GM19455 (cell line): ENCODE measurements around the gene JARID2.
"Not testable (repeated sequence)": the region's sequence is repeated elsewhere in the genome, so short reads cannot be mapped to it uniquely, and the experiment has no call there.

ENCODE experiments used
- ATAC-seq: cut with Tn5 transposase; IDR thresholded peaks from one replicate; pipeline ENCODE4 v1.9.1; 2021; ENCODE audit not compliant: unreplicated experiment

Gene JARID2

GRCh38 chr6:15305909-15306308 is 60.0 kb downstream of the JARID2 start:
- no peak for ATAC-seq

- no peak for ATAC-seq
Observed at GRCh38 chr6:15308435-15309213, 62.8 kb downstream of the JARID2 start.

GRCh38 chr6:15309611-15310283 is 63.9 kb downstream of the JARID2 start:
- ATAC-seq = no peak

DNA sequence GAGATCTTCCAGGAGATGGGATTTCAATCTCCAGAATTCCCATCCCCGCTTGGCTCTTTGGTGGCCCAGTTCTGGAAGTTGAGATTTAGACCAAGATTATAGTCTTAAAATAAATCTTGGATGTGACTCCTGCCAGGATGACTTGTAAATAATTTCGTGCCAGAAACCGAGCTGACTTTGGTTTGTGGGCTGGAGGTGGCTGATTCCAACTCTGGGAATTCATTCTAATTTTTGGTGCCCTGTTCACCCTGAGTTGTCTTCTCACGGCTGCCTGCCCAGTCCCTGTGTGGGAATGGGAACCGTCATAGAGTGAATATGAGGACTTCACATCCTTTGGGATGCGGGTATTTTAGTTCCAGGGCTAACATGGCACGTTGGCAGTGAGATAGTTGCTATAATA is 64.8 kb downstream of the JARID2 start:
- no peak for ATAC-seq

DNA sequence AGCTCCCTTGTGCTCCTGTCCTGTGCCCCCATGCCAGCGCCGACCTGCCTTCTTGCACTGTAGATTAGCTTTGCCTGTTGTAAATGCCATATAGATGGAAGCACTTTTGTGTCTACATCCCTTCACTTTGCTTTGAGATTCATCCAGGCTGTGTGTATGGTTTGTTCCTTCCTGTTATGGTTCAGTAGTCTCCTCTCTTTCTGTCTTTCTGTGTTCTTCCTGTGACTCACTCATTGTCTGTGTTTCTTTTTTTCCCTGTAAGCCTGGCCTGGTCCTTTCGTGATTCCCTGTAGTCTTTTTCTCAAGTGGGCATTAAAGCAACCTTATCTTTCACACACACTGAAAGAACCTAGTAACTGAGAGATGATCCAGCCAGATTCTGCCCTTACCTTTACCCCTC is 66.6 kb downstream of the JARID2 start:
- no peak for ATAC-seq

GRCh38 chr6:15313367-15313766 is 67.5 kb downstream of the JARID2 start:
- no peak for ATAC-seq

DNA sequence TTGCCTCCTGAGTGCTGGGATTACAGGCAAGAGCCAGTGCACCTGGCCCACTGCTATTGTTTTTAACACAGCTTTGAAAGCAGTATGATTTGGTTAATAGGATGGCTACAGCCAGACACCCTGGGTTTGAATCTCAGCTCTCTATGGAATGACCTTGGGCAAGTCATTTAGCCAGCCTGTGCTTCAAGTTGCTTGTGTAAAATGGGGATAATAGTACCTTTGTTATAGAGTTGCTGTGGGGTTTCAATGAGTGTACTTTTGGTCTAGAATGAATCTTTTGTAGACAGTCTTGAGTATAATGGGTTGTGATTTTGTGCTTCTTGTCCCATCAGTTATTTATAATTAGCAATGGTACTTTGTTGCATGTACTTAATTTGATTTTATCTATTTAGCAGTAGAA is 70.9 kb downstream of the JARID2 start:
- no peak for ATAC-seq

DNA sequence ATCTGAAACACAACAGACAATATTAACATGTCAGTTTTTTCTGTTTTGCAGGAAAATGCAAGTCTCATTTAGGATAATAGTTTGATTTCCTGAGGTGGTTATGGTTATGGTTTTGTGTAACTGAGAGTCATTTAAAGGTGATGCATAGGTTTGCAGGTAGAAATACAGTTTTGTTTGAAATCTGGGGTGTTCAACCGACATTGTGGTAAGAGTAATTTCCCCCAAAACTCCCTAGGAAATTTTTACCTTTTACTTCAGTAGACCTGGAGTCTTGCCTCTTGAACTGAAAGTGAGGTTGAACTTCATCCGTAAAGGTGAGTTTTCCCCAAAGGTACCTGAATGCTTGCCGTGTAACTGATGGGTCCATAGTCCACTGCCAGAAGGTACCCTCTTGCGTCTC is 71.4 kb downstream of the JARID2 start:
- ATAC-seq = no peak

GRCh38 chr6:15317934-15318902 is 72.3 kb downstream of the JARID2 start:
- ATAC-seq = no peak

DNA sequence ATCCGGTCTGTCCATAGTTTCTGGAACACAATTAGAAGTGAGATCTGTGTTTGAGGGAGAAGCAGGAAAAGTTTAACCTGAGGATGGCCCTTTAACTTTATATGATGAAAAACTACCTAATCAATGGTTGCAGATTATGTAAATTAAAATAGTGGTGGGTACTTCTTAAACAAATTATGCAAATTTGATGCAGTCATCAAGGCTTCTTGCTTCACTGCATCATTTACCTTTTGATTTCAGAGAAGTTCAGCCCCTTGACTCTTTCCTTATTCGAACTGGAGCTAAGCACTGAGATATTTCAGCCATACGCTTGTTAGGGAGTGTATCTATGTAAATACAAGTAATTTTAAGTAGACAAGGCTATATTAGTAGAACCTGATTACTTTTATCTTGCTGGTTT is 73.8 kb downstream of the JARID2 start:
- no peak for ATAC-seq

DNA sequence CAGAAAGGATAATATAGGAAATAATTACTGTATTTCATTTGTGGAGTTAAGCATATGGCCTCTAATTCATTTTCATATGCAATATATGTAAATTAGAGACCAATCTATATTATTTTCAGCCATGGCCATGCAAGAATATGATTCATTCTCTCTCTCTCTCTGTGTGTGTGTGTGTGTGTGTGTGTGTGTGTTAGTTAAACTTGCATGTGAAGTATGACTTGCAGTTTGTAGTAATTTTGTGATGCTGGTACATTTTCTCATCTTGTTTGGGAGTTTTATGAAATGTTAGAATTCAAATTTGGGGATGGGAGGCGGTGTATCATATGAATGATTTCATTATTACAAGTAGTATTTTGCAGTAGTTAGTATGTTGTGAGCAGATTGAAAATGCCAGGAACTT is 74.8 kb downstream of the JARID2 start:
- ATAC-seq = no peak

- ATAC-seq = no peak
Observed at GRCh38 chr6:15322184-15322583, 76.3 kb downstream of the JARID2 start.

GRCh38 chr6:15322781-15323536 is 77.1 kb downstream of the JARID2 start:
- ATAC-seq = no peak

DNA sequence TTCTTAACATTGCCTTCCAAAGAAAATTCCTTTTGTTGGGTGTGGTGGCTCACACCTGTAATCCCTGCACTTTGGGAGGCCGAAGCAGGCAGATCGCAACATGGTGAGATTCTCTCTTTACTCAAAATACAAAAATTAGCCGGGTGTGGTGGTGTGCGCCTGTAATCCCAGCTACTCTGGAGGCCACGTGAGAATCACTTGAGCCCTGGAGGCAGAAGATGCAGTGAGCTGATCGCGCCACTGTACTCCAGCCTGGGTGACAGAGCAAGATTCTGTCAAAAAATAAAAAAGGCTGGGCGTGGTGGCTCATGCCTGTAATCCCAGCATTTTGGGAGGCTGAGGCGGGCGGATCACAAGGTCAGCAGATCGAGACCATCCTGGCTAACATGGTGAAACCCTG is 77.7 kb downstream of the JARID2 start:
- not testable (repeated sequence) for ATAC-seq

DNA sequence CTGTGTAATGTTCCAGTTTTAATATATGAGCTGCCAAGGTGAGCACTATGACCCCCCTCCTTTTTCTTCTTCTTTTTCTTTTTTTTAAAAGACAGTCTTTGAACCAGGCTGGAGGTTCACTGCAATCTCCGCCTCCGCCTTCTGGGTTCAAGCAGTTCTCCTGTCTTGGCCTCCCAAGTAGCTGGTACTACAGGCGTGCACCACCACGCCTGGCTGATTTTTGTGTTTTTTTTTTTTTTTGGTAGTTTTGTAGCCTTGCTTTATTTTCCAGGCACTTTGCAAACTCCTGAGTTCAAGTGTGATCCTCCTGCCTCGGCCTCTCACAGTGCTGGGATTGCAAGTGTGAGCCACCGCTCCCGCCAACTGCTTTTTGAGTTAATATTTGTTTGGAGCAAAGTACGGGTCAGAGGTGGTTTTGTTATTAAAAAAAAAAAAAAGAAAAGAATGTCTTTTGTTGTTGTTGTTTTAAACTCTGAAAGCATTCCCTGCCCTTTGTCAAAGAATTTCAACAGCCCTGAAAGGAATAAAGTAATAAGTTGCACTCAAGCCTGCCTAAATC is 78.6 kb downstream of the JARID2 start:
- no peak for ATAC-seq

DNA sequence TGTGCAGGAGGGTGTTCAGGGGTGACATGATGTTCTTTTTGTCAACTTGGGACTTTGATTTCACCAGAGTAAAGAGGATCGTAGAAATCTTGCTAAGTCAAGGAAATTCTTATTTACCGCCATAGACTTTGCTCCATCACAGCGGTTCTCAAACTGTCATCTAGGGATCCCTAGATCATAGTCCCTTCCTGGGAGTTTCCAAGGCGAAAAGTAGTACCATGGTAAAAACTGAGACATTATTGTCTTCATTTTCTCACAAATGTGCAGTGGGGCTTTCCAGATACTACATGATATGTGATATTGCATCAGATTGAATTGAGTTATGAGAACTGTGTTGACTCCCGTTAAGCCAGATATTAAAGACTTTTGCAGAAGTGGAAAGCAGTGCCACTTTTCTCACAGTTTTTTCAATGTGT is 79.7 kb downstream of the JARID2 start:
- no peak for ATAC-seq

GRCh38 chr6:15326067-15326614 is 80.3 kb downstream of the JARID2 start:
- no peak for ATAC-seq

- no peak for ATAC-seq
Observed at GRCh38 chr6:15327271-15327670, 81.4 kb downstream of the JARID2 start.

DNA sequence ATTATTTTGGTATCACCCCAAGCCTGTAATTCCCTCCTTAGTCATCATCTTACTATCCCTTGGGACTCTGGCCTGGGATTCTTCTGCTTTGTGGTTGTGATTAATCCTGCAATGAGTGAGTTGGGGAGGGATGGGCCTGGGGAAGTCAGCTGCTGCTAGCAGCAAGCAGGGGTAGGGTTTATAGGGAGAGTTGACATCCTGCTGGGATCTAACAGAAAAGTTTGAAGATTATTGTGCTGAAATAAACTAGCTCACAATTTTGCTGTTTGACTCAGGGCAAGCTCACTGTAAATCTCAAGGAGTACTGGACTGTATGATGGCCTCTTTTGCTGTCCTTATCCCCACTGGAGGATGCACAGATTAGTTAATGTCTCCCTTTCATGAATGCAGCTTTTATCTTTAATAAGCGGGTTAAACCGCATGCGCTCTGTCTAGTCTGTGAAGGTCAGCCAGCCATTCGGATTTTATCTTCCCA is 83.4 kb downstream of the JARID2 start:
- ATAC-seq = no peak
